ENCODE data around the gene KIAA0513. TPM values are rescaled to one million over a fixed set of nuclear protein-coding genes. Genes with fewer than 3 reads are reported as not detected.

KIAA0513 gene
- total RNA-seq, 4 donors from 2014 or later, result 18.5 to 41.3 (median 34.5) TPM

DNA sequence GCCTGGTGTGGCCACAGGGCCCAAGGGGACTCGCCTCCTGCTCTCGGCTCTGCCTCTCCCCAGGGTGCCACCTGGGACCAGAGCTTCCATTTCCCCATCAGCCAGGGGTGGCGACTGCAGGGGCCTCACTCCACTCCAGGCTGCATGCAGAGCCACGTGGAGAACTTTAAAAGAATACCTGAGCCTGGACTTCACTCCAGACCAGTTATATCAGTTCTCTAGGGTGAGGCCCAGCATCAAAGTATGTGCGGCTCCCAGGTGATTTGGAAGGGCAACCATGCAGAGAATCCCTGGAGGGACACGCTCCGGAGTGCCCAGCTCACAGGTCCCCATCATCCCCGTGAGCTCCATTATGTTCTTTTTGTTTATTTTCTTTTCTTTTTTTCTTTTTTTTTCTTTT, 39.8 kb downstream of the KIAA0513 start:
- intact Hi-C loops (cut with DNase I; ENCODE audit: low total_unique reads) (no loop called here), in situ Hi-C loops (cut with MboI; ENCODE audit: low pct_ligation_motif_present in 1 of 4, low pct_unique_long_range_greater_than_20kb in 1 of 4, low sequenced_read_pairs in 3 of 4) (no loop called here)
- Histone ChIP-seq H3K36me3 (peaks cover 0 to 15% (median 6%) of the 10 kb centered on the region in 4 donors), H3K27ac (no peak overlapping the region), H3K4me3 (no peak overlapping the region), H3K9me3 (no peaks in the 10 kb centered on the region), H3K4me1 (no peaks in the 10 kb centered on the region), H3K27me3 (no peaks in the 10 kb centered on the region)
- 85% methylated on average over 8 of the region's 8 CpGs; no CpG with 5 or more reads in 1 of the 2 donors for WGBS, 2 donors (ENCODE audit: low coverage in 1 of 2)
- no peak for DNase-seq
- TF ChIP-seq, protein P1, sequence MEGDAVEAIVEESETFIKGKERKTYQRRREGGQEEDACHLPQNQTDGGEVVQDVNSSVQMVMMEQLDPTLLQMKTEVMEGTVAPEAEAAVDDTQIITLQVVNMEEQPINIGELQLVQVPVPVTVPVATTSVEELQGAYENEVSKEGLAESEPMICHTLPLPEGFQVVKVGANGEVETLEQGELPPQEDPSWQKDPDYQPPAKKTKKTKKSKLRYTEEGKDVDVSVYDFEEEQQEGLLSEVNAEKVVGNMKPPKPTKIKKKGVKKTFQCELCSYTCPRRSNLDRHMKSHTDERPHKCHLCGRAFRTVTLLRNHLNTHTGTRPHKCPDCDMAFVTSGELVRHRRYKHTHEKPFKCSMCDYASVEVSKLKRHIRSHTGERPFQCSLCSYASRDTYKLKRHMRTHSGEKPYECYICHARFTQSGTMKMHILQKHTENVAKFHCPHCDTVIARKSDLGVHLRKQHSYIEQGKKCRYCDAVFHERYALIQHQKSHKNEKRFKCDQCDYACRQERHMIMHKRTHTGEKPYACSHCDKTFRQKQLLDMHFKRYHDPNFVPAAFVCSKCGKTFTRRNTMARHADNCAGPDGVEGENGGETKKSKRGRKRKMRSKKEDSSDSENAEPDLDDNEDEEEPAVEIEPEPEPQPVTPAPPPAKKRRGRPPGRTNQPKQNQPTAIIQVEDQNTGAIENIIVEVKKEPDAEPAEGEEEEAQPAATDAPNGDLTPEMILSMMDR (IDR thresholded peaks at IDR 0.05), result no peak
- TF ChIP-seq POLR2AphosphoS5 (IDR thresholded peaks at IDR 0.05) (no peak), POLR2A (IDR thresholded peaks at IDR 0.05) (no peak), EP300 (IDR thresholded peaks at IDR 0.05; ENCODE audit: low read depth) (no peak)

DNA sequence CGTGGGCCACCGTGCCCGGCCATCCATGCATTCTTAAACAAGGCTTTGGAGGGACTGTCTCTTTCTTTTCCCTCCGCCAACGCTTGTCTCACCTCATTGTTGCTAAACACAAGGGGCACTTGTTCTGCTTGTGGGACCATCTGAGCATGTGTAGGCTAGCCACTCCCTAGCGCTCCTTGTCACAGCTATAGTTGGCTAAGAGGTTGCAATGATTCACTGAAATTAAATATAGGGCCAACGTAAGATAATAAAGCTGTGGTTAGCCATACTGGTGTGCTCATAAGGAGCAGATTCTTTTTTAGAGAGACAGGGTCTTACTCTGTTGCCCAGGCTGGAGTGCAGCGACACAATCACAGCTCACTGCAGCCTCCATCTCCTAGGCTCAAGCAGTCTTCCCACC, 41.2 kb downstream of the KIAA0513 start:
- in situ Hi-C loops (cut with MboI; ENCODE audit: low pct_ligation_motif_present in 1 of 4, low pct_unique_long_range_greater_than_20kb in 1 of 4, low sequenced_read_pairs in 3 of 4), result no loop called here
- Histone ChIP-seq H3K36me3 (peaks cover 0 to 15% (median 6%) of the 10 kb centered on the region in 4 donors), H3K4me1 (no peaks in the 10 kb centered on the region), H3K27me3 (no peaks in the 10 kb centered on the region), H3K4me3 (no peak overlapping the region), H3K9me3 (no peaks in the 10 kb centered on the region), H3K27ac (no peak overlapping the region)
- WGBS, 2 donors (ENCODE audit: low coverage in 1 of 2), result 87 to 96% methylated on average over 3 to 8 of the region's 8 CpGs
- no peak for TF ChIP-seq POLR2AphosphoS5 (IDR thresholded peaks at IDR 0.05)
- TF ChIP-seq POLR2A (IDR thresholded peaks at IDR 0.05), result no peak
- TF ChIP-seq, protein P1 (IDR thresholded peaks at IDR 0.05), result no peak
- TF ChIP-seq EP300 (IDR thresholded peaks at IDR 0.05; ENCODE audit: low read depth), result no peak
- DNase-seq, result no peak
- intact Hi-C loops (cut with DNase I; ENCODE audit: low total_unique reads), result no loop called here

DNA sequence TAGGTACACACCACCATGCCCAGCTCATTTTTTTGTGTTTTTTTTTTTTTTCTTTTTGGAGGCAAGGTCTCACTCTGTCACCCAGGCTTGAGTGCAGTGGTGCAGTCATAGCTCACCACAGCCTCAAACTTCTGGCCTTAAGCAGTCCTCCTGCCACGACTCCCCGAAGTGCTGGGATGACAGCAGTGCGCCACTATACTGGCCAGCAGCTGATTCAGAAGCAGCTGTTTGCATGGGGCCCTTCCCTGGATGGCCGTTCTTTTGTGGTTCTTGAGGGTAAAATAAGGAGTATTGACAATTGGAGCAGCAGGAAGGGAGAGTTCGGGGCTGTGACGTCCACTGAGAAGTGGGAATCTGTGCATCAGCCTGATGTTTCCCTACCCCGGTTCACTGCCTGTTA, 41.6 kb downstream of the KIAA0513 start:
- no peak for DNase-seq
- in situ Hi-C loops (cut with MboI; ENCODE audit: low pct_ligation_motif_present in 1 of 4, low pct_unique_long_range_greater_than_20kb in 1 of 4, low sequenced_read_pairs in 3 of 4), result no loop called here
- Histone ChIP-seq H3K4me1 (no peaks in the 10 kb centered on the region), H3K27ac (no peak overlapping the region), H3K36me3 (peaks cover 0 to 15% (median 6%) of the 10 kb centered on the region in 4 donors), H3K27me3 (no peaks in the 10 kb centered on the region), H3K9me3 (no peaks in the 10 kb centered on the region), H3K4me3 (no peak overlapping the region)
- 88% methylated on average over 7 of the region's 7 CpGs; no CpG with 5 or more reads in 1 of the 2 donors for WGBS, 2 donors (ENCODE audit: low coverage in 1 of 2)
- no peak for TF ChIP-seq EP300 (IDR thresholded peaks at IDR 0.05; ENCODE audit: low read depth)
- no peak for TF ChIP-seq POLR2AphosphoS5 (IDR thresholded peaks at IDR 0.05)
- TF ChIP-seq, protein P1 (IDR thresholded peaks at IDR 0.05), result no peak
- no peak for TF ChIP-seq POLR2A (IDR thresholded peaks at IDR 0.05)
- intact Hi-C loops (cut with DNase I; ENCODE audit: low total_unique reads), result no loop called here

DNA sequence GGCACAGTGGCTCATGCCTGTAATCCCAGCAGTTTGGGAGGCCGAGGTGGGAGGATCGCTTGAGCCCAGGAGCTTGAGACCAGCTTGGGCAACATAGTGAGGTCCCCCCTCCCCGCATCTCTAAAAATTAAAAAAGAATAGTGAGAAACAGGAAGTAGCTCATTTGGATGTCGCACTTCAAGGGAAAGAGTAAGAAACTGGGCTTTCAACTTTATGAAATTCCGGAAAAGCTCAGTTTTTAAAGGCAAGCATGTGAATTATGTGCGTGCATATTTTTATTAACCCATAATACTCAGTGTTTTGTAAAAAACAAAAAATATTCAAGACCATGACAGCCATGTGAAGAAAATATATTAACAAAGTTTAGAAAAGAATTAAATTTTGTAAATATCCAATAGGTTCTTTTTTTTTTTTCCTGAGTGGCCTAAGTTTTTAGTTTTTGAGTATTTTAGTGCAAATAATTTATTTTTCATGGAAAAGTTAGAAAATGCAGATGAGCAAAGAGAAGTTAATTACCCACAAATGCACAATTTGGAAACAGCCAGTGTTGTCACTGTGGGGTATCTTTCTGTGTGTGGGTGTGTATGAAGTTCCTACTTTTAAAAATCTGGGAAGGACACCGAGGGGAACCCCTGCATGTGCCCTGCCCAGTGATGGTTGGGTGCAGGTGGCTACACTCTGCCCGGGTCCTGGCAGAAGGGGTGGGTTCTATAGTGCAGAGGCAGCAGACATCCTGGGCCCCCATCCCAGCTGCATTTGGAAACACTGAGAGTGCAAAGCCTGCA, 44.7 kb downstream of the KIAA0513 start:
- in situ Hi-C loops (cut with MboI; ENCODE audit: low pct_ligation_motif_present in 1 of 4, low pct_unique_long_range_greater_than_20kb in 1 of 4, low sequenced_read_pairs in 3 of 4), result no loop called here

More for the DNA sequence above, 44.7 kb downstream of the KIAA0513 start:
- H3K36me3 ChIP-seq, result peaks cover 0 to 14% (median 4%) of the 10 kb centered on the region in 4 donors
- H3K4me1 ChIP-seq, result no peaks in the 10 kb centered on the region
- no peak overlapping the region for H3K27ac ChIP-seq
- 83 to 84% methylated on average over 7 to 8 of the region's 8 CpGs for WGBS, 2 donors (ENCODE audit: low coverage in 1 of 2)
- no peak overlapping the region for H3K4me3 ChIP-seq
- H3K27me3 ChIP-seq, result no peaks in the 10 kb centered on the region
- no peak for TF ChIP-seq POLR2A (IDR thresholded peaks at IDR 0.05)
- TF ChIP-seq, protein P1 (IDR thresholded peaks at IDR 0.05), result no peak
- TF ChIP-seq EP300 (IDR thresholded peaks at IDR 0.05; ENCODE audit: low read depth), result no peak
- no peak for TF ChIP-seq POLR2AphosphoS5 (IDR thresholded peaks at IDR 0.05)
- no peaks in the 10 kb centered on the region for H3K9me3 ChIP-seq
- intact Hi-C loops (cut with DNase I; ENCODE audit: low total_unique reads), result no loop called here
- DNase-seq, result no peak
